ENCODE measurements around the gene RNF34.
A peak's percentile ranks its signal among the peaks of the same experiment; 100 is the strongest.

The RNF34 gene

GRCh38 chr12:121441555-121441954, 41.6 kb downstream of the RNF34 start:
- DNase-seq: no peak

DNA sequence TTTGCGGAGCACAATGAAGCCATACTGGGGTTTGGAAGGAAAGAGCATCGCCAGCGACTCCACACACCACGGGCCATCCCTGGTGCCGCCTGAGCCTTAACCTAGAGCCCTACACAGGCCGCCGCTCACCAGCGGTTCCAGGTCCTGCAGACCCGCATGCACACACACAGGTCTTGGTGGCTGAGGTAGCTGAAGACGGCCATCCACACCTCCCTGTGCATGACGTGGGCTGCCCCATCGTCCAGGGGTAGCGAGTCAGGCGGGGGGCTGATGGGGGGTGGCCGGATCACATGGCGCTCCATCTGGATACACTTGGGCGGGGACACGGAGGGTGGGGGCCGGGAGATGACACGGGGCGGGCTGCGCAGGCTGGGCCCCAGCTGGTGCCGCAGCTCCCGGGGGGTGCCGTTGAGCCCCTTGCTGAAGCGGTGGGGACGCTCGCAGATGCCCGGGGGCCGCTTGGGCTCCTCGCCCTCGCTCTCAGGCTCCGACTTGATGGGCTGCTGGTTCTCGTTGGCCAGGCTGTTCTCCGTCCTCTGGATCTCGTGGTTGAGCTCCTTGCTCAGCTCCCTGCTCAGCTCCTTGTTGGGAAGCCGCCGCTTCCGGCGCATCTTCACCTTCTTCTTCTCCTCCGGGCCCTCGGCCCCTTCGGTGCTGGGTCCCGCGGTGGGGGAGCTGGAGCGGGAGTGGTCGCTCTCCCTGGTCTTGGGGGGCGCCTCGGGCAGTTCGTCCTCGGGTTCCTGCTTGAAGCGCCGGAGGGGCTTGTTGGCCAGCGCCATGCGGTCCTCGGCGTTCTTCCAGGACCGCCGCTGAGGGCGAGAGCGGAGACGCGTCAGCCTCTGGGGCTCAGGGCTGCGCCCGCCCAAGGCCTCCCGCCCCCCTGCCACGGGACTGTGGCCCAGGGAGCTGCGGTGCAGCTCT, 42.4 kb downstream of the RNF34 start:
- no peak for DNase-seq

GRCh38 chr12:121443193-121443870, 43.4 kb downstream of the RNF34 start:
- peak; percentile 60 to 74 for DNase-seq

- DNase-seq: peak in 1 of 2 donors; percentile 31
These were observed 44.3 kb downstream of the RNF34 start for GRCh38 chr12:121443911-121444841.

GRCh38 chr12:121444842-121445202, 44.9 kb downstream of the RNF34 start:
- no peak for DNase-seq

- no peak for DNase-seq
These were observed 46.8 kb downstream of the RNF34 start for GRCh38 chr12:121446750-121447149.

DNA sequence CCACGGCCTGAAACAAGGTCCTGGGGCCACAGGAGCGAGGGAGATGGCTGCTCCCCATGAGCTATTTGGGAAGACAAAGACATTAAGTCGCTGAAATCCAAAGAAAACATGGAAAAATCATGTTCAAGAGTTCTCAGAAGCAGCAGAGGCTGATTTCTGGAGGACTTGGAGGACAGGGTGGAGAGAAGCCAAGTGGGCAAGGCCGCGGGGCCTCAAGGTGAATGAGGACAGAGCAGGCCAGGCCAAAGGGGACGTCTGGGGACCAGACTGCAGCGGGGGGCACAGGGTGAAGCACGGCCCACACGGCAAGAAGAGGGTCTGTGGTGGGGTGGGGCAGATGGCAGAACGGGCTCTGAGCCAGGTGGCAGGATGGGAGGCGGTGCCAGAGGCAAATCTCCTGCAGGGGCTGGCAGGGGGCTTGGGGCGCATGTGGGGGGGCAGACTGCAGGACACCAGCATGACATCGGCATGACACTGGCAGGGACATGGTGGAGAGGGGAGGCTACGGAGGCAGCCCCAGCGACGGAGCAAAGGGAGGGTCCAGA, 48.9 kb downstream of the RNF34 start:
- no peak for DNase-seq

GRCh38 chr12:121451961-121452339, 52.0 kb downstream of the RNF34 start:
- no peak for DNase-seq

DNA sequence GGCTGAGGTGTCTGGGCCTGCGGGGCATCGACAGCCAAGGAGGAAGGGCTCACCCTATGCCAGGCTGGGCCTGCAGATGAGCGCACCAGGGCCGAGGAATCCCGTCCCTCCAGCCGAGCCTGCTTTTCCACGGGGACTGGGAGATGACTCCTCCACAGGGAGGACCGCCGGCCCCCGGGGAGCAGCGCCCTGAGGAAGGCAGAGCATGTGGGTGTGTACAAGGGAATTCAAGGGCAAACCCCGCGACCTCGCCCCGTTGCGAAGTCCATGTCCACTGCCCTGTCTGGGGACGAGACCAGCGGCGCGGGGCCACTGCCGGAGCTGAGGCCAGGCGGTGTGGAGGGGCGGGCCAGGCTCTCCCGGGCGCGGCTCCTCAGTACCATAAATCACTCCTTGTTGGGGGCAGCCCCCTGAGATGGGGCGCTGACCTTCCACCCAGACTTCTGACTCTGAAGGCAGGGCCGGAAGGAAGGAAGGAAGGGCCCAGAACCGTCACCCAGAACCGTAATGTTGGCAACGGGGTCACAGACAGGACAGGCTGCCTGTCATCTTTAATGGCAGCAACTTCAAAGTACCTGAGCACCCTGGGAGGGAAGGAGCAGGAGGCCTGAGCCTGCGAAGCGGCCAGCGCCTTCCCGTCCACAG, 52.5 kb downstream of the RNF34 start:
- DNase-seq: no peak

- no peak for DNase-seq
These were observed 53.1 kb downstream of the RNF34 start for GRCh38 chr12:121452985-121453360.

DNA sequence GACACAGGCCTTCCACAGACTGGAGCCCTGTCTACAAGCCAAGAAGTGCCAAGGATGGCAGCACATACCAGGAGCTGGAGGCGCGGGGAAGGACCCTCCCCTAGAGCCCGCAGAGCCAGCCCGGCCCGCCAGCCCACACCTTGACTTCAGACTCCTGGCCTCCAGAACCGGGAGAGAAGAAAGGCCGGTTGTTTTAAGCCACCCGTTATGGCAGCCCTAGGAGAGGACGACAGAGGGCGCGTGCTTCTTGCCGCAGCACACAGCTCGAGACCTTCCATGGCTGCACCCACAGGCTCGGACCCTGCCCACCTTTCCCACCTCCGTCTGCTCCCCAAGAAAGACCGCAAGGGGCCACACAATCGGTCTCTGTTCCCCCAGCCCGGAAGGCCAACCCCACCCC, 53.7 kb downstream of the RNF34 start:
- no peak for DNase-seq

DNA sequence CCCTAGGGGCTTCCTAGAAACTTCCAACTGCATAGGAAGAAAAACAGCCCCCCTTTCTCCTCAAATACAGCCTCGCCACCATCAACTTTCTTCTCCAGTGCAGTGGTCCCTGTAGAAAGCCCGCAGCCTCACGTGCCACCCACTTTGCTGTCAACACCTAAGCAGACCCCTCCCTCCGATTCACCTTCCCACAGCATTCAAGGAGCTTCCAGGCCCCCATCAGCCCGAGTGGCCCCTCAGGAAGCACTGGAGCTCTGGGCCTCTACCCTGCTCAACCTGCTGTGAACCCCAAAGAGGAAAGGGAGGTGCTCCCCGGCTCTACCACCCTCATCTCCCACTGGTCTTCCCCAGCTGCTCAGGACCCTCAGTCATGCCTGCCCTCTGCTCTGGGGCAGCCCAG, 55.0 kb downstream of the RNF34 start:
- no peak for DNase-seq

GRCh38 chr12:121455766-121456420, 56.0 kb downstream of the RNF34 start:
- no peak for DNase-seq

GRCh38 chr12:121456551-121456950, 56.6 kb downstream of the RNF34 start:
- no peak for DNase-seq

- peak in 1 of 2 donors; percentile 15 for DNase-seq
These were observed 61.1 kb downstream of the RNF34 start for GRCh38 chr12:121461048-121461447.

- DNase-seq: no peak
These were observed 64.4 kb downstream of the RNF34 start for GRCh38 chr12:121464331-121464730.

GRCh38 chr12:121465921-121466793, 66.2 kb downstream of the RNF34 start:
- no peak for DNase-seq

DNA sequence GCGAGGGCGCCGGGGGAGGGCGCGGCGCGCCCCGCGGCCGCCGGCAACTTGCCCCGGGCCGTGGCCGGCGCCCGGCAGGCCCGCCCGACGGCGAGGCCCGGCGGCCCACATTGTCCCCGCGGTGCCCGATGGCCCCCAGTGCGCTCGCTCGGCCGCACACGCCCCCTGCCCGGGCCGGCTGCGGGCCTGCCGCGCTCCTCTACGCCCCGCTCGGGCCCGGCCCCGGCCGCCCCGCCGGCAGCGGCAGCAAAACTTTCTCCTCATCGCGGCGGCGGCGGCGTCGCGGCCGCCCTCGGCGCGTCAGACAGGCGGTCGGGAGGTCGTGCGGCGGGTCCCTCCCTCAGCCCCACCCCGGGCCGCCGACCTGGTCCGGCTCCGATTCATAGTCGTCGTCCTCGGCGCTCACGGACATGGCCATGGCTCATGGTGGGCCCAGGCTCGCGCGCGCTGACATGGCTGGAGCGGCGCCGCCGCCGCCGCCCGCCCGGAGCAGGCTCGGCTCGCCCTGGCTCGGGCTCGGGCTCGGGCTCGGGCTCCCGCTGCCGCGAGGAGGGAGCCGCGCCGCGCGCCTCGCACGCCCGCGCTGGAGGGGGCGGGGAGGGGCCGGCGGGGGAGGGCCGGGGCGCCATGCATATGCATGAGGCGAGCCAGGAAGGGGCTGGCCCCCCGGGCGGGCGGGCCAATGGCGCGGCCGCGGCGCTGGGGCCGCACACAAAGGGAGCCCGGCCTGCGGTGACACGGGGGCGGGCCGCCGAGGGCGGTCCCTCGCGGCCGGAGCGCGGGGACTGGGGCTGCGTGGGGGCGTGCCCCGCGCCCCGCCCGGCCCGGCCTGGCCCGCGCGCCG, 67.1 kb downstream of the RNF34 start:
- peak; percentile 86 to 89 for DNase-seq

DNA sequence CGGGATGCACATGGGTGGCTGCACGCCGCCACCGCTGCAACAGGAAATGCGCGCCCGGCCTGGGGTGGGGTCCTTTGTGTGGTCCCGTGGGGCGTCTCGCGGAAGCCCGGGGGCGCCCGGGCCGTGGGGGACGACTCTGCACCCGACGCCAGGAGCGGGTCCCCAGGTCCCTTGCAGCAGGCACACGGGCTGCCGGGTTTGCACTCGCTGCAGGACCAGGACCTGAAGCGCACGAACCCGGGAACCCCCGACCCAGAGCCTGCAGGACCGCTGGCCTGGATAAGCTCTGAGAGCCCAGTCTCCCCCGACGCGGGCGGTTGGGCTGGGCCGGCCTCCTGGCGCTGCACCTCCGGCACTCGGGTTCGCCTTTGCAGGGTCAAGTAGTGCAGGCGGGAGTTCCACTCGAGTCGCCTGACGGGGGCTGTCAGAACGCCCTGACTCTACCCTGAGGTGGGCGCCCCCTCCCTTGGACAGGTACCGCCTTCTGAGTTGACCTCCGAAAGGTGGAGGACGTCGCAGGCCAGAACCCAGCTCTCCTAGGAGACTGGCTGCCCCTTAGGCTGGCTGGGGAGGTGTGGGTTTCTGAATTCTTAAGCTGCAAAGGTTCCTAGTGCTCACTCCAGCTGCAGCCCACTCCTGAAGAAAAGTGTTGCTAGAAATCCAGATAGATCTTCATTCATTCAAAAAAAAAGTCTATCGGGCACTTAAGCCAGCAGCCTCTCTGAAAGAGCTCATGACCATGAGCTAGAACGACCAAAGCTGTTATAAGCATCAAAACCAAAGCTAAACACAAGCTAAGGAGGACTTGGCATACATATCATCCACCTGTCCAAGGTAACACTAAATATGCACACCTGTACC, 68.0 kb downstream of the RNF34 start:
- DNase-seq: no peak

All from hippocampal formation (tissue), 2 donors.